IMR-90 (cell line): ENCODE data around the gene KDM4E. TPM values are rescaled to one million over a fixed set of nuclear protein-coding genes. Genes with fewer than 3 reads are reported as not detected.

ENCODE experiments used
- ATAC-seq: fragments of 200-7000 bp; cut with Tn5 transposase; 2 replicates; pipeline ENCODE4 v1.9.1; 2020; ENCODE audit warnings: low read depth, mild to moderate bottlenecking, moderate library complexity
- BruUV-seq: library from RNA; stranded (reverse); fragments of 400-500 nt; replicated peaks from 2 replicates; lab custom pipeline; 2021; lab: Mats Ljungman, UMichigan
- CTCF ChIA-PET: fragments of 300-600 bp; formaldehyde crosslinking; extraction: SDS; loops from one replicate; lab custom pipeline; 2021; ENCODE audit warnings: antibody characterized with exemption; lab: Yijun Ruan, JAX
- POLR2A ChIA-PET: fragments of 300-600 bp; sonication (Branson Sonifier 250); formaldehyde crosslinking; loops from one replicate; lab custom pipeline; 2022; ENCODE audit warnings: antibody characterized with exemption; ENCODE audit not compliant: unreplicated experiment; lab: Charles Lee
- DNase-seq: peaks from one replicate; pipeline ENCODE4 v3.0.0; 2013
- H2AFZ ChIP-seq: replicated peaks from 2 replicates; pipeline ENCODE3; 2013; ENCODE audit warnings: low read length, mild to moderate bottlenecking; ENCODE audit not compliant: poor library complexity
- H2AK5ac ChIP-seq: 2 replicates; pipeline ENCODE4 v1.6.1; 2013; ENCODE audit warnings: low read depth, low read length, inconsistent platforms
- H2AK9ac ChIP-seq: replicated peaks from 2 replicates; pipeline ENCODE3; 2013; ENCODE audit warnings: mild to moderate bottlenecking, low read depth, low read length, moderate library complexity; ENCODE audit not compliant: poor library complexity
- H2BK120ac ChIP-seq: 2 replicates; pipeline ENCODE4 v1.6.1; 2013; ENCODE audit warnings: low read depth, low read length, inconsistent platforms
- H2BK15ac ChIP-seq: 3 replicates; pipeline ENCODE4 v1.6.1; 2013; ENCODE audit warnings: low read depth, low read length, inconsistent platforms
- H2BK20ac ChIP-seq: 2 replicates; pipeline ENCODE4 v1.6.1; 2013; ENCODE audit warnings: low read depth, mild to moderate bottlenecking, inconsistent platforms, low read length, moderate library complexity
- H2BK5ac ChIP-seq: 2 replicates; pipeline ENCODE4 v1.6.1; 2013; ENCODE audit warnings: mild to moderate bottlenecking, low read depth, low read length, inconsistent platforms; ENCODE audit not compliant: poor library complexity, severe bottlenecking
- H3K14ac ChIP-seq: replicated peaks from 2 replicates; pipeline ENCODE4 v1.6.1; 2013; ENCODE audit warnings: low read depth, low read length, inconsistent platforms
- H3K18ac ChIP-seq: 2 replicates; pipeline ENCODE4 v1.6.1; 2013; ENCODE audit warnings: low read depth, low read length, control low read depth
- H3K23ac ChIP-seq: 2 replicates; pipeline ENCODE4 v1.6.1; 2013; ENCODE audit warnings: low read depth, low read length, inconsistent platforms
- H3K27ac ChIP-seq: 2 replicates; pipeline ENCODE4 v1.5.1; 2013; ENCODE audit warnings: mild to moderate bottlenecking, control low read depth, low read length; ENCODE audit not compliant: insufficient read depth
- H3K27me3 ChIP-seq: 2 replicates; pipeline ENCODE4 v1.6.1; 2013; ENCODE audit warnings: low read length; ENCODE audit not compliant: control insufficient read depth, insufficient read depth
- H3K36me3 ChIP-seq: 2 replicates; pipeline ENCODE4 v1.6.1; 2013; ENCODE audit warnings: low read length, mixed read lengths; ENCODE audit not compliant: control insufficient read depth, insufficient read depth
- H3K4ac ChIP-seq: 2 replicates; pipeline ENCODE4 v1.6.1; 2013; ENCODE audit warnings: low read depth, low read length, inconsistent platforms
- H3K4me1 ChIP-seq: 2 replicates; pipeline ENCODE4 v1.6.1; 2013; ENCODE audit warnings: low read length, mixed read lengths; ENCODE audit not compliant: control insufficient read depth, insufficient read depth
- H3K4me2 ChIP-seq: 2 replicates; pipeline ENCODE4 v1.6.1; 2013; ENCODE audit warnings: low read depth, mild to moderate bottlenecking, control low read depth, low read length, moderate library complexity
- H3K4me3 ChIP-seq: 2 replicates; pipeline ENCODE4 v1.5.1; 2013; ENCODE audit warnings: low read depth, mild to moderate bottlenecking, control low read depth, low read length, moderate library complexity; ENCODE audit not compliant: insufficient read depth
- H3K56ac ChIP-seq: 2 replicates; pipeline ENCODE4 v1.6.1; 2013; ENCODE audit warnings: low read length, inconsistent platforms; ENCODE audit not compliant: insufficient read depth; ENCODE audit errors: extremely low read depth
- H3K79me1 ChIP-seq, 2 experiments: 2 replicates each; pipeline ENCODE4 v1.6.1; 2013; ENCODE audit warnings: low read length in 2 of 2, inconsistent platforms in 1 of 2, low read depth in 1 of 2
- H3K9ac ChIP-seq: 2 replicates; pipeline ENCODE4 v1.6.1; 2013; ENCODE audit warnings: low read depth, low read length, control low read depth
- H3K9me1 ChIP-seq: 2 replicates; pipeline ENCODE4 v1.6.1; 2013; ENCODE audit warnings: low read length, inconsistent platforms; ENCODE audit not compliant: insufficient read depth
- H3K9me3 ChIP-seq: 2 replicates; pipeline ENCODE4 v1.6.1; 2013; ENCODE audit warnings: low read length; ENCODE audit not compliant: control insufficient read depth, insufficient read depth
- H4K20me1 ChIP-seq: 2 replicates; pipeline ENCODE4 v1.6.1; 2013; ENCODE audit warnings: low read length, inconsistent platforms; ENCODE audit not compliant: insufficient read depth
- H4K5ac ChIP-seq: 2 replicates; pipeline ENCODE4 v1.6.1; 2013; ENCODE audit warnings: mild to moderate bottlenecking, low read depth, low read length, control low read depth
- H4K8ac ChIP-seq, 2 experiments: 2 replicates each; pipeline ENCODE4 v1.6.1; 2013; ENCODE audit warnings: low read depth in 2 of 2, low read length in 2 of 2, control low read depth in 1 of 2, inconsistent platforms in 1 of 2
- H4K91ac ChIP-seq: 2 replicates; pipeline ENCODE4 v1.6.1; 2013; ENCODE audit warnings: low read depth, low read length, inconsistent platforms; ENCODE audit not compliant: insufficient read depth
- CHD1 ChIP-seq: IDR thresholded peaks from 2 replicates; pipeline ENCODE4 v1.6.1; 2012; ENCODE audit warnings: low read depth, low read length, improper control_type of control experiment
- CTCF ChIP-seq: conservative IDR thresholded peaks from 2 replicates; pipeline ENCODE4 v1.5.1; 2012; ENCODE audit warnings: mild to moderate bottlenecking, low read depth, low read length, improper control_type of control experiment
- FOS ChIP-seq: fragments of 150-350 bp; IDR thresholded peaks from 2 replicates; pipeline ENCODE4 v1.6.1; 2016; ENCODE audit warnings: low read depth, low read length
- MAFK ChIP-seq: IDR thresholded peaks from 2 replicates; pipeline ENCODE4 v1.6.1; 2012; ENCODE audit warnings: low read depth, low read length, improper control_type of control experiment
- USF2 ChIP-seq: fragments of 150-350 bp; IDR thresholded peaks from 2 replicates; pipeline ENCODE4 v1.6.1; 2017; ENCODE audit warnings: mild to moderate bottlenecking, antibody characterized with exemption, low read length, low read depth
- WGBS, 2 experiments: methylation state at CpG; one replicate each; pipeline versions ENCODE4 v1.1.5 to v1.1.7; 2013; ENCODE audit warnings: missing lambda C conversion rate in 2 of 2; ENCODE audit not compliant: insufficient read length in 1 of 2; ENCODE audit errors: extremely low coverage in 2 of 2; 5-methylcytosine and 5-hydroxymethylcytosine counted together
- dilution Hi-C: fragments of 300-500 bp; cut with HindIII; formaldehyde crosslinking; loops from one replicate; pipeline ENCODE4 v1.14.3; 2018; ENCODE audit warnings: low sequenced_read_pairs; ENCODE audit not compliant: unreplicated experiment
- in situ Hi-C: fragments of 300-500 bp; cut with MboI; formaldehyde crosslinking; loops from 3 replicates; pipeline ENCODE4 v1.14.3; 2019; ENCODE audit warnings: low sequenced_read_pairs, inconsistent platforms, mixed read lengths
- intact Hi-C: fragments of 100-400 bp; cut with micrococcal nuclease; formaldehyde crosslinking; loops from 2 replicates; pipeline ENCODE4 v1.10.0; 2022
- polyA plus RNA-seq, 3 experiments: library from polyadenylated mRNA; depleted of rRNA; stranded (reverse); fragments of >200 nt; gene quantifications; 2 replicates each; pipeline ENCODE4 v1.2.3, GENCODE V29; 2012; ENCODE audit warnings: low replicate concordance in 1 of 3
- total RNA-seq: library from RNA; depleted of rRNA; stranded (reverse); fragments of >200 nt; gene quantifications from 2 replicates; pipeline ENCODE4 v1.2.3, GENCODE V29; 2012

The KDM4E gene
- total and polyA plus RNA-seq, 2 of the 4 experiments (the other 2 are of a cell fraction), result not detected

GRCh38 chr11:95058621-95059020, 33.6 kb downstream of the KDM4E start:
- BruUV-seq, result no TSS peak
- Histone ChIP-seq H3K23ac (no peak overlapping the region), H3K18ac (no peak overlapping the region), H3K79me1 (no peaks in the 10 kb centered on the region), H4K8ac (no peak overlapping the region), H4K91ac (no peak overlapping the region), H2AK5ac (no peak overlapping the region), H3K27me3 (peaks cover 21% of the 10 kb centered on the region), H2BK120ac (no peak overlapping the region), H3K27ac (no peak overlapping the region), H3K14ac (no peak overlapping the region), H3K4me2 (no peak overlapping the region), H3K56ac (no peak overlapping the region), H3K4me3 (no peak overlapping the region), H2AK9ac (no peak overlapping the region), H4K20me1 (no peaks in the 10 kb centered on the region), H2BK15ac (no peak overlapping the region), H2AFZ (no peak overlapping the region), H3K4me1 (no peaks in the 10 kb centered on the region), H2BK20ac (no peak overlapping the region), H3K9me1 (0 out of 2 replicates have a peak, but pooled peaks cover 3% of the 10 kb centered on the region), H3K36me3 (no peaks in the 10 kb centered on the region), H3K4ac (no peak overlapping the region), H2BK5ac (no peak overlapping the region), H3K9ac (no peak overlapping the region), H3K9me3 (no peaks in the 10 kb centered on the region), H4K5ac (no peak overlapping the region)
- ATAC-seq (no peak), DNase-seq (no peak)
- intact Hi-C loops, result no loop called here
- CTCF ChIA-PET, result interaction anchor here (3.7 kb wide), 1 partner anchor 8 kb away, joined by 16 read pairs; the partner anchor contains the start of gene SRSF8
- POLR2A ChIA-PET, result no interaction called here
- in situ Hi-C loops, result loop anchor here (25.0 kb wide), 1 partner anchor 1379 kb away; no protein-coding TSS in a partner anchor
- dilution Hi-C loops, result no loop called here
- no CpG with 5 or more reads among the region's 1 CpG for WGBS, 2 experiments
- no peak for TF ChIP-seq USF2
- no peak for TF ChIP-seq MAFK
- TF ChIP-seq CHD1, result no peak
- no peak for TF ChIP-seq CTCF
- no peak for TF ChIP-seq FOS
